Fibroblast of skin of left biceps (primary cell): ENCODE data around the gene ZCCHC7.
"Not testable (repeated sequence)": the region's sequence is repeated elsewhere in the genome, so short reads cannot be mapped to it uniquely, and the experiment has no call there.

Experiments used
- DNase-seq, 2 experiments: peaks; one replicate each; pipeline ENCODE4 v3.0.0-alpha.2; 2013; ENCODE audit warnings: low read depth in 2 of 2

The ZCCHC7 gene

DNA sequence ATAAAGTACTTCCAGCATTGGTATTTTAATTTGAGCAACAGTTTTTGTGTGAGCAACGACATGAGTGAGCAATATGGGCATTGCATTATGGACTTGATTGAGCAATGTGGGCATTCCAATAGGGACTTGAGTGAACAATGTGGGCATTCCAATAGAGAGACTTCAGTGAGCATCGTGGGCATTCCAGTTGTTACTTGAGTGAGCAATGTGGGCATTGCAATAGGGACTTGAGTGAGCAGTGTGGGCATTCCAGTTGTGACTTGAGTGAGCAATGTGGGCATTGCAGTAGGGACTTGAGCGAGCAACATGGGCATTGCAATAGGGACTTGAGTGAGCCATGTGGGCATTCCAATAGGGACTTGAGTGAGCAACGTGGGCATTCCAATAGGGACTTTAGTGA is 52.2 kb downstream of the ZCCHC7 start:
- no peak for DNase-seq

DNA sequence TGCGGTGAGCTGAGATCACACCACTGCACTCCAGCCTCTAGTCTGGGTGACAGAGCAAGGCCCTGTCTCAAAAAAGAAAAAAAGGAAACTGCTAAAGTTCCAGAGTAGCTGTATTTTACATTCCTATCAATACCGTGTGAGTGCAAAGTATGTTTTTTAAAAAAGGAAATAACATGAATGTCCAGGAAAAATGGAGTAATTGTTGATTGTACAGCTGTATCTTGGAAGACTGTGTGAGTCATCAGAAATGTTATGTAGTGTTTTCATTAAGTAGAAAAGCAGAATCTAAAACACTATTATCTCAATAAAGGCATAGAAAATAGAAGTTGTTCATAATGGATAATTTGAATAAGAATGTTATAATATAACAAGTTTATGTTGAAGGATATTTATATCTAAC is 53.9 kb downstream of the ZCCHC7 start:
- no peak for DNase-seq

DNA sequence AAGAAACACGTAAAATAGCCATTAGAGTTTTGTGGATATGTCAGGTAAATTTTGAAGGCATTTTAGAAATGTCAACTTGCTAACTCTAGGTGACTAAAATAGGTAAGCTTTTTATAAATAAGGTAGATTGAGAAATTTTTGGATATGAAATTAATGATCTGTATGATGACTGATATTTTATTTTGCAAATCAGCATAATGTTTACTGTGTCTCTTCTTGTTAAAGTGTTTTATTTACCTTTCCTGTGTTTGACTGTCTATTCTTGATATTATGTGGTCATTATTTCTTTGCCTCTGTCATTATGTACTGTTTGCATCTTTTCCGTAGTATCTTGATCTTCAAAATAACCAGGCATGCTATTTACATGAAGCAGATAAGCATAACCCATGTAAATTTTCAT is 58.4 kb downstream of the ZCCHC7 start:
- DNase-seq = no peak

DNA sequence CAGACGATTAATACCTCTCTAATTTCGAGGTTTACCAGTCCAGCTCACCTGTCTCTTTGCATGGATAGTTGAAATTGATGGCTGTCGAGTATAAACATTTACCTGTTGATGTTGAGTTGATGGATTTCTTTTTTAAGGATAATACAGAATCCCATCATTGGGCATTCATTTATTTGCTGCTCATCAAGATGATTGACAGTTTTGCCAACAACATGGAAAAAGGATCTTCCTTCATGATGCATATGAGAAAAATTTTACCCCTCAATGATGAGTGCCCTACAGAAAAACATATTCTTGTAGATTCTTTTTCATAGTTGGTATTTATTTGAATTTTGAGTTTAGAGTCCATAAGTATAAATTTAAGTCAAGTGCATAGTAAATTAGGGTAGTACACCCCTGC is 59.2 kb downstream of the ZCCHC7 start:
- no peak for DNase-seq

DNA sequence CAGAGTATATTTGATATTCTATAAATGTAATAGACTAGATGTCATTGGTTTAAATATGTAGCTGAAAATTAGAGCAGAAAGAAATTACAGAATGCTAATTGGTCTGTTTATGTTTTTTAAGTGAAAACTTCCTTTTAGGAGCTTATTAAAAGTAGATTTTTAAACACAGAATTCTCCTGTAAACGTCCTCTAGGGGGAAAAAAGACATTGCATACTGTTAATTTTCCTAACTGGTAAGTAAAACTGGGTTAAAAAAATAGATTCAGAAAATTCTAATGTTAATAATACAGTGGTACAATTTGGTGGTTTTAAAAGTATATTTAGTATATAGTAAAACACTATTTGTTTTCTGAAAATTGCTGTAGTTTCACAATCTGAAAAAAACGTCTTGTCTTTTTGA is 59.8 kb downstream of the ZCCHC7 start:
- DNase-seq = no peak

DNA sequence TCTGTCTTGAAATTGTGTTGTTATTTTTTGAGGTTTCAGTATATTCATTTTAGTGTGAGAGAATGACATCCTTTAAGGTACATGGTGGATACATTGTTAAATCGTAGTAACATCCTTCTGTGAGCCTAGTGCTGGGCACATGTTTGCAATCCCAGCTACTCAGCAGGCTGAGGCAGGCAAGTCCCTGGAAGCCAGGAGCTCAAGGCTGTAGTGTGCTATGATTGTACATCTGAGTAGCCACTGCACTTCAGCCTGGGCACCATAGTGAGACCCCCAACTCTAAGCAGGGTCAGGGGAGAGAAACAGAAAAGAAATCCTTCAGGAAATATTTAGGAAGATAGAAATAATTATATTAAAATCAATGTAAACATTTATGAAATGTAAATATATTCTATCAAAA is 62.3 kb downstream of the ZCCHC7 start:
- DNase-seq = no peak

DNA sequence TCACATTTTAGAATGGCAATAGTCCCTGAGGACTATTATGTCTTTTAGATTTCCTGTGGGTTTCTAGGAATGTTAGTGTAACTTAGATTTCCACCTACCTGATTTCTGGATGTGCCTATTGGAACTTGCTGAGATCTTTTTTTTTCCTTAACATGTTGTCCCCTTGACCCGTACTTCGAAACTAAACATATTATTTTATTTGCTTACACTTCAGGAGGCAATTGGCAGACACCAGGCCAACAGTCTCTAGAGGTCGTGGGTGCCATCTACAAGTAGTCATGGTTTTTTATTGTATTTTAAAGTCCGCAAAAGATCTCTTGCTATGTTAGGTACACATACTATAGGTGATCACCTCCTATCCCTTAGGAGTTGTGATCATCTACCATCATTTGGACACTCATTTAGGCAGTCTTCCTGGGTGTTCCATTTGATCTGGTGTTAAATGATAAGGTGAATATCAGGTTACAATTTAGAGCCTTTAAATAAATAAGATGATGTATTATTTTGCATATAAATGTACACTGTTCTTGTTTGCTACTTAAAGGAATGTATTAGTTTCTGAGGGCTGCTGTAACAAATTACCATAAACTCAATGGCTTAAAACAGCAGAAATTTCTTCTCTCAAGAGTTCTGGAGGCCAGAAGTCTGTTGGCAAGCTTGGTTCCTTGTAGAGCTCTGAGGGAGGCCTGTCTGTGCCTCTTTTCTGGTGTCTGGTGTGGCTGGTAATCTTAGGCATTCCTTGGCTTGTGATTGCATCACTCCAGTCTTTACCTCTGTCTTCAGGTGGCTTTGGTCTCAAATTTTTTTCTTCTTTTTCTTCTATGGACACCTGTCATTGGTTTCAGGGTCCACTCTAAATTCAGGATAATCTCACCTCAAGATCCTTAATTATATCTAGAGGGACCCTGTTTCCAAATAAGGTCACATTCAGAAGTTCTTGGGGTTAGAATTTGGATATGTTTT is 64.8 kb downstream of the ZCCHC7 start:
- DNase-seq = no peak

DNA sequence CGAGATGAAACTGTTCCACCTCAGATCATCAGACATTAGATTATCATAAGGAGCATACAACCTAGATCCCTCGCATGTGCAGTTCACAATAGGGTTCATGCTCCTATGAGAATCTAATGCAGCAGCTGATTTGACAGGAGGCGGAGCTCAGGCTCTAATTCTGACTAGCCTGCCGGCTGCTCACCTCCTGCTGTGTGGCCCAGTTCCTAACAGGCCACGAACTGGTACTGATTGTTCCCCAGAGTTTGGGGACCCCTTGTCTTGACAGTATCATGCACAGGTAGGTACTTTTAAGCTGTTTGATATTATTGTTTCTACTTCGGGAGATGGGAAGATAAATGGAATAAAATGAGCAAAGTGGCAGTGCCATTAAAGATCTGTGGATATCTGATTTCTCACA is 66.9 kb downstream of the ZCCHC7 start:
- no peak for DNase-seq

DNA sequence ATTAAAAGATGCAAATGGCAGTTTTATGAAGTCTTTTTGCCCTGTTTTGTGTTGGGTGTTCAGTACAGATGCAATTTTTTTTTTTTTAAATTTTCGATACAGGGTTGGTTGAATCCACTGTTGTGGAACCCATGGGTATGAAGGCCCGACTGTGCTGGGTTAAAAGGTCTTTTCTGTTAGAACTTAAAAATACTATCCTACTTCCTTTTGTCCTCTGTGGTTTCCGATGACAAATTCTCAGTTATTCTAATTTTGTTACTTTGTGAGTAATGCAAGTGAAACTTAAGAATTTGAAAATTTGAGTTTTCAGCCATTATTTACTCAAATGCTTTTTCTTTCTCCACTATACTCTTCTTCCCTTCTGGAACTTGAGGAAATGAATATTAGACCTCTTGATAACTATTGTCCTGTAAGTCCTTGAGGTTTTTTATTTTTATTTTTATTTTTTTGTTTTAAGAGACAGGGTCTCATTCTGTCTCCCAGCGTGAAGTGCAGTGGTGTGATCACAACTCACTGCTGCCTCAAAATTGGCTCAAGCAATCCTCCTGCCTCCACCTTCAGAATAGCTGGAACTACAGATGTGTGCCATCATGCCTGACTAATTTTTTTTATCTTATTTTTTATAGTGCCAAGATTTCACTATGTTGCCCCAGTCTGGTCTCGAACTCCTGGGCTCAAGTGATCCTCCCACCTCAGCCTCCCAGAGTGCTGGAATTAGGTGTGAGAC is 67.5 kb downstream of the ZCCHC7 start:
- no peak for DNase-seq

DNA sequence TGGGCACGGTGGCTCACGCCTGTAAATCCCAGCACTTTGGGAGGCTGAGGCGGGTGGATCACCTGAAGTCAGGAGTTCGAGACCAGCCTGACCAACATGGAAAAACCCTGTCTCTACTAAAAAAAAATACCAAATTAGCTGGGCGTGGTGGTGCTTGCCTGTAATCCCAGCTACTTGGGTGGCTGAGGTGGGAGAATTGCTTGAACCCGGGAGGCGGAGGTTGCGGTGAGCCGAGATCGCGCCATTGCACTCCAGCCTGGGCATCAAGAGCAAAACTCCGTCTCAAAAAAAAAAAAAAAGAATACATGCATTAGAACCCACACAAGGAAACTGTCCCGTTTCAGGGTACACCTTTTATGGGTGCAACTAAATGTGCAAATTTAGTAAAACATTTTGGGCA is 70.4 kb downstream of the ZCCHC7 start:
- DNase-seq = not testable (repeated sequence)

DNA sequence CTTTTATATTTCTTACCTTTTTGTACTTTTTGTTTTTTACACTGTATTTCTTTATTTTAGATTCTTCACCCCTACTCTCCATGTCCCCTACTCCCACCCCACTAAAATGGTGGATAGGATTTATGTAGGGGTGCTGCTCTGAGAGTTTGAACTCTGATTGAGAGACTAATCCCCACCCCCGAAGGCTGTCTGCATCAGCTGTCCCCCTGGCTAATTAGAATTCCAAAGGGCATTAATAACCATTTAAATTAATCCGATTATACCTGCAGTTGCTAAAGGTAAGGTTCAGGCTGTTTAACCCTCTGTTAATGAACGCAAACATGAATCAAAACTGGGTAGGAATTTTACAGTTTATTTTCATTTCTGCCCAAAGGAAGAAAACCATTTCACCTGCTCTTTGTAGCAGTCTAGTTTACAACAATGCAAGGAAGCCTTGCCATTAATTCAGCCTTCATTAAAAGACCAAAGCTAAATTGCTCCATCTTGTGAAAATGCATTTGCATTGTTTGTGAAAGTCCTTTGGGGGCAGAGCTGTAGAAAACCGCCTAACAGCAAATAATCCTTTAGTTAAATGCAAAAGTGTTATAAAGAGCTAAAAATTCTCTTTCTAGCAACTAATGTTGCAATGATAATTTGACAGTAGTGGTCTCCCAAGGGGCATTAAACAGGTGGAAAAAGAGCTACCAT is 71.2 kb downstream of the ZCCHC7 start:
- DNase-seq = no peak

DNA sequence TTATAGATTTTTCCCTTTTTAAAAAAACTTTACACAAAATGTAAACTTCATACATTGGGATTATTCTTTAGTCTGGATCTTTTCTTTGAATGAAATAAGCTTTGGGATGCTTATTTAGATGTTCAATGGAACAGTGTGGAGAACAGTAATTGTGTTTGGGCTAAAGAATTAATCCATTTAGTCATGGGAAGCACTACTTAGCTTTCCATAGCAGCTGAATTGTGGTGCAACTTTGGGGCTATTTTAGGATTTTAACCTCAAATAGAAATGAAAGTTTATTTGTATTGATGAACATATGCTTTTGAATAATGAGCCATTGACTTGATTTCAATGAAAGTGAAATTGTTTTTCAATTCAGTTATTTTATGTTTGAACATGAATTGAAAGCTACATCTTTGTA is 72.4 kb downstream of the ZCCHC7 start:
- DNase-seq = no peak

DNA sequence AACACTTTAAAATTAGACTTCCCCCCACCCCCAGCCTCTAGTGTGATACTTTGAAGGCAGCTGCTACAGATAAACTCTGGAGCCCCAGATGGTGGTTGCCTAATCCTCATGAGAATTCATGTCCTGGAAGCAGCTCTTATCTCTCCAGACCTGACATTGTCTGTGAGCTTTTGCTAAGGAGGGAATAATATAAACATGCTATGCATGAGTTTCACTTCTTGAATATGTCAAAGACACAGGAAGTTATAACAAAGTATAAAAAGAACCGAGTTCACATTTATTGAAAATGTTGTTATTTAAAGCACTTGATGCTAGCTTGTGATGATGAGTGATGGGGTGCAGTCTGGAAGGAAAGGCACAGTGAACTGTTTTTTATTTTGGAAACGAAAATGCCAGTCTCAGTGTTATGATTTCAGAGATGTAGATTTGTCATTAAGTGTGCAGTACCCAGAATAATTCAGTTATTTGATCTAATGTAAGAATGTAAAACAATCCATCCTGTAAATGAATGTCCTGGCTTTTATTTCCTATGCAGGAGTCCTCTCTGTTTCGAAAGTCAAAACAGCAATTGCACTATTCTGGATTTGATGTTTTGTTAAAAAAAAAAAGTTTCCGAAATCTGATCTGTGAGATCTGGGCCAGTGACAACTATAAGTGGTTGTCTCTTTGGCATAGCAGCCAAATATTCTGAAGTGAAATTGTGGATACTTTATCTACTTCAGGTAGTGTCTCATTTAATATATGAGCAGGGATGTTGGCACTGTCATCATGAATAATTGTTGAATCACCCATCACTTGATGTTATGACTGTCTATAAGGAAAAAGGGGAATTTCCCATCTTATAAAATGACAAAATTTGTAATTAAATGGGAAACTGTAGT is 77.0 kb downstream of the ZCCHC7 start:
- no peak for DNase-seq

DNA sequence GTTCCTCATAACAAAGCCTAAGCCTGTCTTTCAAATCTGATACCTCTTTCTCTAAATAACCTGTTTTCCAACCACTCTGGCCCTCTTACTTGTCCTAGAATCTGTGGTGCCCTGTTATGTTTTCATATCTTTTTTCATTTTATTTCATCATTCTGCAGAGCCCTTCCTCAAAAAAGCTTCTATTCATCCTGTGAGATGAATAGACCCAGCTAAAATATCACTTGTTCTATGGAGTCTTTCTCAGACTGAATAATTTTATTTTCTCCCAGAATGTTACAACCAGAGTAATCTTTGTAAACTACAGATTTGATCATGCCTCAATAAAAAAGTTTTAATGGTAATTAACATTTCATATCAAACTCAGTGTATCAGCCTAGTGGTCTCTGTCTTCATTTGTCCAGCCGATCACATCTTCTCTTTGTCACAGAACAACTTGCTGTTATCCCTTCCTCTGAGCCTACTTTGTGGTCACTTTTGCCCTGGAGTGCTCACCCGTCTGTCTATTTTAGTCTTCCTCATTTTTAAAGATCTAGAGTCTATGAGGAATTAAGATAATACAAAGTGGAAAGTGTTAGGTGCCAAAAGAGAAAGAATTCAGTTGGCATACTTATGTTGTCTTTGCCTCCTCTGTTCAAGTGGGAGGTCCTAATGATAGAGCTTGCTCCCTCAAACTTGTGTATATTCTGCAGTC is 77.8 kb downstream of the ZCCHC7 start:
- no peak for DNase-seq

DNA sequence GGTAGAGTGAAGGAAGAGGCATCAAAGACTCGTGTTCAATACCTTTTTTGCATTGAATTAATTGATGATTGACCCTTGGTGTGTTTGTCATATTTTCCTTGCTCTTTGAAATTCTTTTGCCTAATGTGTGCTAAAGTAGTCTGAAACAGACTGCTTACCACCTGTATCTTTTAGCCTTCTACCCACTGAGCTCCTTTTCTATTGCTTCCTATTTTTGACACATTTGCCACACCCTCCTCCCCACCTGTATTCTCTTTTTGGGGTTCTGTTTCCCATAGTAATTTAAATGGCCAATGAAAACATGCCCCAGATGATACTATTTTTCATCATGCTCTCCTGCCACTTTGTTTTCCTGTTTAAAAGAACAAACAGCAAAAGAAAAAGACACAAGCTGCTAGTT is 78.5 kb downstream of the ZCCHC7 start:
- DNase-seq = no peak

DNA sequence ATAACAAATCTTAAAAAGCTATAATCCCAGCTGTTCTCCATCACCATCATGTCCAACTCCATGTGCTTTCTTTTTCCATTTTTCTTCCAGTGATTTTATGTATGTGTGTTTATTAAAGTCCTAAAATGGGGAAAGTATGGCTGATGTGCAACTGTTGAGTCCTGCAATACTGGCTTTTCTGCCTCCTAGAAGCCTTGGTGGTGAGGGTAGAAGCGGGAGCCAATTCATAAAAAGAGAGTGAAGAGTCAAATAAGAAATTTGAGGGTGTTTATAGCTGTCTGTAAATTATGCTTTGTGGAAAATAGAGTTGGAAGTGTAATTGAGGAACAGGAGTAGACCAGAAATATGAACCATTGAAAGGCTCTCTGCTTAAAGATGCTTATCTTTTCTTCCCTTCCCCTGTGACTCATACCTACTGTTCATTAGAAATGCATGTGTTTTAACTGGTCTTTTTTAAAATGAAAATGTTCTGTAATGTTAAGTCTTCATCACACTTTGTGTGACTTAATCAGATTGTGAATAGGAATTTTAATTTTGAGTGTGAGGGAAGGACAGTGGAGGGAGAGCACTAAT is 80.1 kb downstream of the ZCCHC7 start:
- DNase-seq = peak in 1 of 2 experiments; percentile 13

DNA sequence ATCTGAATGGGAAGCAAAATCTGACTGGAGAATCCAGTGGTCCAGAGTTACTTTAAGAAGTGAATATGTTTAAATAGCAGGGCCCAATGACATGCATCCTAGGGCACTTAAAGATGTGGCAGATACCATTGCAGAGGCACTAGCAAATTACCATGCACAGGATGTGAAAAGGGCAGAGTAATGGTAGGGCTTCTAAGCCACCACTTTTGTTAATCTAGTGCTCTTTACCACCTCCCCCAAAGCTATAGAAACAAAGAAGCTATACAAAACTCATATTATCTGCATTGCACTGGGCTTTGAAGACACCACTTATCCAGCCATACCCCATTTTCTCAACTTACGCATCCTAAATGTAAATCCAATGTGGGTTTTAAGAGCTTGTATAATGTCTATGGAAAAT is 81.2 kb downstream of the ZCCHC7 start:
- DNase-seq = no peak

DNA sequence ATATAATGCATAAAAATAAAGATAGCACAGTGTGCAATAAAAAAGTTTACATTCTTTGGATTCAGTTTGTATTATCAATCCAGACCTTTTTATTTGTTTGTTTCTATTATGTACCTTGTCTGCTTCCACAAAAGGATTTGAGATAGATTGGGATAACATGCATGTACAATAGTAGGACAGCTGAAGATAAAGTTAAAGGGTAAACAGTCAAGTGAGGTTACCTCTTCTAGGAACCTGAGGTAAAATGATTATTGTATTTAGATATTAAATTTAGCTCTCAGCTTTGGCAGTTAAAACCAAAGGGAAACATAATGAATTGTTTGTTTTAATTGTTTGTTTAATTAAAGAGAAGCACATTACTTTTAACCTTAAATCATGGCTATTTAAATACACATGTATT is 81.7 kb downstream of the ZCCHC7 start:
- DNase-seq = no peak

DNA sequence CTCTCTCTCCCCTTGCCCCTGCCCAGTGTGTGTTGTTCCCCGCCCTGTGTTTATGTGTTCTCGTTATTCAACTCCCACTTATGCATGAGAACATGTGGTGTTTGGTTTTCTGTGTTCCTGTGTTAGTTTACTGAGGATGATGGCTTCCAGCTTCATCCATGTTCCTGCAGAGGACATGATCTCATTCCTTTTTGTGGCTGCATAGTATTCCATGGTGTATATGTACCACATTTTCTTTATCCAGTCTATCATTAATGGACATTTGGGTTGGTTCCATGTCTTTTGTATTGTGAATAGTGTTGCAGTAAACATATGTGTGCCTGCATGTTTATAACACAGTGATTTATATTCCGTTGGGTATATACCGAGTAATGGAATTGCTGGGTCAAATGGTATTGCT is 83.1 kb downstream of the ZCCHC7 start:
- DNase-seq = not testable (repeated sequence)

DNA sequence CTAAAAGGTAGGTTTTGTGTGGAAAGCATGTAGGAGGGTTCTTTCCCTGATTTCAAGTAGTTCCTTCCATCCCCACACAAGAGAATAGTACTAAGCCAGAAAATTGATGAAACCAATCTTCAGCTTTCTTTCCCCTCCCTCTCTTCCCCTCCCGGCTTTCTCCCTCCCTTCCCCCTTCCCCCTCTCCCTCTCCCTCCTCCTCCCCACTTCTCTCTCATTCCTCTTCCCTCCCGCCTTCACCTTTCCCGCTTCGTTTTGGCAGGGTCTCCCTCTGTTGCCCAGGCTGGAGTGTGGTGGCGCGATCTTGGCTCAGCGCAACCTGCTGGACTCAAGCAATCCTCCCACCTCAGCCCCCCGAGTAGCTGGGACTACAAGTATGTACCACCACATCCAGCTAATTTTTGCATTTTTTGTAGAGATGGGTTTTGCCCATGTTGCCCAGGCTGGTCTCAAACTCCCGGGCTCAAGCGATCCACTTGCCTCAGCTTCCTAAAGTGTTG is 85.8 kb downstream of the ZCCHC7 start:
- DNase-seq = no peak
